Breast epithelium (tissue), 4 donors: ENCODE data around the gene ARL6IP4. TPM values are rescaled to one million over a fixed set of nuclear protein-coding genes. Genes with fewer than 3 reads are reported as not detected.

ENCODE experiments used
- DNase-seq, 2 donors: peaks; one replicate each; pipeline ENCODE4 v3.0.0-alpha.2; 2019; ENCODE audit warnings: low spot score in 2 of 2
- H3K27ac ChIP-seq, 2 donors: fragments of 200-600 bp; sonication (generic) in 1 of 2; one replicate each; pipeline ENCODE4 v1.5.1; 2016 to 2019; ENCODE audit warnings: mild to moderate bottlenecking in 1 of 2
- H3K27me3 ChIP-seq, 2 donors: fragments of 200-600 bp; sonication (generic) in 1 of 2; one replicate each; pipeline versions ENCODE4 v1.5.1 to v1.6.0; 2017 to 2019; ENCODE audit warnings: control low read depth in 1 of 2, mild to moderate bottlenecking in 1 of 2
- H3K36me3 ChIP-seq: fragments of 200-600 bp; one replicate; pipeline ENCODE4 v1.5.1; 2019
- H3K4me1 ChIP-seq, 2 donors: fragments of 200-600 bp; sonication (generic); one replicate each; pipeline ENCODE4 v1.5.1; 2016 to 2019; ENCODE audit warnings: control low read depth in 1 of 2
- H3K4me3 ChIP-seq, 3 donors: fragments of 200-600 bp; sonication (generic); 1 replicate in 2 of 3; 2 replicates in 1 of 3; pipeline ENCODE4 v1.5.1; 2016 to 2019; ENCODE audit warnings: mild to moderate bottlenecking in 3 of 3, moderate library complexity in 2 of 3
- H3K9me3 ChIP-seq, 2 donors: fragments of 200-600 bp; sonication (generic) in 1 of 2; one replicate each; pipeline ENCODE4 v1.5.1; 2016 to 2019; ENCODE audit warnings: control low read depth in 1 of 2
- POLR2A ChIP-seq: fragments of 450-650 bp; IDR thresholded peaks from one replicate; pipeline ENCODE4 v1.6.1; 2016; ENCODE audit warnings: antibody characterized with exemption, mild to moderate bottlenecking, moderate library complexity
- POLR2AphosphoS5 ChIP-seq, 3 donors: sonication (generic); formaldehyde crosslinking; IDR thresholded peaks; one replicate each; pipeline ENCODE4 v1.6.1; 2017; ENCODE audit warnings: antibody characterized with exemption in 3 of 3
- intact Hi-C: fragments of 100-400 bp; cut with DNase I; formaldehyde crosslinking; loops from one replicate; pipeline ENCODE4 v1.15.1; 2023; ENCODE audit warnings: low total_unique reads
- total RNA-seq, 3 donors: library from RNA; depleted of rRNA; stranded (reverse); fragments of >200 nt; gene quantifications; one replicate each; pipeline ENCODE4 v1.1.0, GENCODE V29; 2016
- TF ChIP-seq, protein P1 (sequence below), 3 donors: fragments of 450-650 bp; IDR thresholded peaks; one replicate each; pipeline ENCODE4 v1.5.1; 2016 to 2017; ENCODE audit warnings: antibody characterized with exemption in 3 of 3, mild to moderate bottlenecking in 3 of 3, moderate library complexity in 3 of 3

ARL6IP4 gene
- total RNA-seq, 3 donors from 2014 or later, result 196 to 279 (median 234) TPM

GRCh38 chr12:122987086-122987951 lies 6.8 kb downstream of the ARL6IP4 start:
- Histone ChIP-seq H3K27me3 (no peaks in the 10 kb centered on the region), H3K4me1 (peaks cover 0 to 9% of the 10 kb centered on the region in 2 donors), H3K4me3 (no peak overlapping the region), H3K9me3 (no peaks in the 10 kb centered on the region), H3K36me3 (no peaks in the 10 kb centered on the region), H3K27ac (no peak overlapping the region)
- TF ChIP-seq POLR2AphosphoS5 (IDR thresholded peaks at IDR 0.05) (no peak), POLR2A (no peak)
- TF ChIP-seq, protein P1, sequence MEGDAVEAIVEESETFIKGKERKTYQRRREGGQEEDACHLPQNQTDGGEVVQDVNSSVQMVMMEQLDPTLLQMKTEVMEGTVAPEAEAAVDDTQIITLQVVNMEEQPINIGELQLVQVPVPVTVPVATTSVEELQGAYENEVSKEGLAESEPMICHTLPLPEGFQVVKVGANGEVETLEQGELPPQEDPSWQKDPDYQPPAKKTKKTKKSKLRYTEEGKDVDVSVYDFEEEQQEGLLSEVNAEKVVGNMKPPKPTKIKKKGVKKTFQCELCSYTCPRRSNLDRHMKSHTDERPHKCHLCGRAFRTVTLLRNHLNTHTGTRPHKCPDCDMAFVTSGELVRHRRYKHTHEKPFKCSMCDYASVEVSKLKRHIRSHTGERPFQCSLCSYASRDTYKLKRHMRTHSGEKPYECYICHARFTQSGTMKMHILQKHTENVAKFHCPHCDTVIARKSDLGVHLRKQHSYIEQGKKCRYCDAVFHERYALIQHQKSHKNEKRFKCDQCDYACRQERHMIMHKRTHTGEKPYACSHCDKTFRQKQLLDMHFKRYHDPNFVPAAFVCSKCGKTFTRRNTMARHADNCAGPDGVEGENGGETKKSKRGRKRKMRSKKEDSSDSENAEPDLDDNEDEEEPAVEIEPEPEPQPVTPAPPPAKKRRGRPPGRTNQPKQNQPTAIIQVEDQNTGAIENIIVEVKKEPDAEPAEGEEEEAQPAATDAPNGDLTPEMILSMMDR (IDR thresholded peaks at IDR 0.05), result no peak
- intact Hi-C loops, result loop anchor here (5.0 kb wide), 1 partner anchor 1535 kb away; no protein-coding TSS in a partner anchor
- DNase-seq, result no peak

DNA sequence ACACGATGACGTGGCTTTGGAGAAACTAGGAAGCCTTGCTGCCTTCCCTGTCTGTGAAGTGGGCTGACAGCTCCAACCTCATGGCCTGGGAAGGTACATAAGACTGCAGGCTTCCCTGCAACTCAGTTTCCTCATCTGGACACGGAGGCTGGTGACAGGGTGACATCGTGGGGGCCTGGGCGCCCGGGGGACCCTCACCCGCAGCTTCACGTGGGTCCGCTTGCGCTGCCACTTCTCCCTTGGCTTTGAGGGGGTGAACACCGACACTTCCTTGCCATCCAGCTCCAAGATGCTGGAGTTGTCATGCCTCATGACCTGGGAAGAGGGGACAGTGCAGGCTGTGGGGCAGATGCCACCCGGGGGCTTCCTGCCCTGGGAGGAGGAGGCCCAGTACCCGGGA lies 7.6 kb downstream of the ARL6IP4 start:
- intact Hi-C loops, result loop anchor here (5.0 kb wide), 1 partner anchor 1536 kb away; no protein-coding TSS in a partner anchor
- no peak overlapping the region for H3K27ac ChIP-seq
- no peaks in the 10 kb centered on the region for H3K9me3 ChIP-seq
- H3K4me1 ChIP-seq, result peaks cover 0 to 7% of the 10 kb centered on the region in 2 donors
- no peaks in the 10 kb centered on the region for H3K36me3 ChIP-seq
- no peaks in the 10 kb centered on the region for H3K27me3 ChIP-seq
- H3K4me3 ChIP-seq, result no peak overlapping the region
- DNase-seq, result no peak
- TF ChIP-seq POLR2AphosphoS5 (IDR thresholded peaks at IDR 0.05) (no peak), POLR2A (no peak)
- TF ChIP-seq, protein P1 (IDR thresholded peaks at IDR 0.05), result no peak

DNA sequence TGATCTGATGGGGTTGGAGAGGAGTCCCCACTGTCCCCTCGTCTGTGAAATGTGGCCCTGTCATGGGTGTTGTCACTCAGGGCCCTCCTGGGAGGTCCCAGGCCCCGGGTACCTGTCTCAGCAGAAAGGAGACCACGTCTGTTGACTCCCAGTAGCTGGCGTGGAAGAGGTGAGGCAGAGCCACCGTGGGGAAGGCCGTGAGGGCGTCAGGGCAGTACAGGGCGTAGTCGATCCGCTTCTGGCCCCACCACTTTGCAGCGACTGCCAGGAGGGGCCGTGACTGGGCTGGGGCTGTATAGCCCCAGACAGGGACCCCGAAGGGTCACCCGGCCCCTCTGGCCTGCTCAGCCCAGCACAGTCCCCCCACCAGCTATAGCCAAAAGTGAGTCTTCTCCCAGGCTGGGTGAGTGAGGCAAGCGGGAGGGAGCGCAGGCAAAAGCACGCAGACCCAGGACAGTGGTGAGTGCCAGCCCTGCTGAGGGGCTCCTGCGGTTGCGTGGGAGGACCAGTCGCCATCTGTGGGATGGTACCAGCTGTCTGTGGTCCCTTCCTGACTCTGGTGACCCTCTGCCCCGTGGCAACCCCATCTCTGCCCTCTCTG lies 8.2 kb downstream of the ARL6IP4 start:
- no peaks in the 10 kb centered on the region for H3K27me3 ChIP-seq
- H3K27ac ChIP-seq, result no peak overlapping the region
- DNase-seq, result no peak
- peaks cover 0 to 7% of the 10 kb centered on the region in 2 donors for H3K4me1 ChIP-seq
- no peak overlapping the region for H3K4me3 ChIP-seq
- H3K36me3 ChIP-seq, result no peaks in the 10 kb centered on the region
- no peaks in the 10 kb centered on the region for H3K9me3 ChIP-seq
- intact Hi-C loops, result loop anchor here (5.0 kb wide), 1 partner anchor 1536 kb away; no protein-coding TSS in a partner anchor
- TF ChIP-seq POLR2A, result no peak
- TF ChIP-seq, protein P1 (IDR thresholded peaks at IDR 0.05), result no peak

- no peak for DNase-seq
- Histone ChIP-seq H3K4me3 (no peak overlapping the region), H3K36me3 (no peaks in the 10 kb centered on the region), H3K27me3 (no peaks in the 10 kb centered on the region), H3K4me1 (peaks cover 0 to 2% of the 10 kb centered on the region in 2 donors), H3K9me3 (no peaks in the 10 kb centered on the region), H3K27ac (no peak overlapping the region)
- intact Hi-C loops, result loop anchor here (5.0 kb wide), 1 partner anchor 1537 kb away; no protein-coding TSS in a partner anchor
- TF ChIP-seq POLR2AphosphoS5 (IDR thresholded peaks at IDR 0.05) (no peak), POLR2A (no peak)
- TF ChIP-seq, protein P1 (IDR thresholded peaks at IDR 0.05), result no peak
Measured at GRCh38 chr12:122989225-122989839, 8.9 kb downstream of the ARL6IP4 start.
